ENCODE data around the gene METTL13. TPM values are rescaled to one million over a fixed set of nuclear protein-coding genes. Genes with fewer than 3 reads are reported as not detected.

The METTL13 gene
- total RNA-seq, 1 experiment from 2014 or later: 64.5 TPM

DNA sequence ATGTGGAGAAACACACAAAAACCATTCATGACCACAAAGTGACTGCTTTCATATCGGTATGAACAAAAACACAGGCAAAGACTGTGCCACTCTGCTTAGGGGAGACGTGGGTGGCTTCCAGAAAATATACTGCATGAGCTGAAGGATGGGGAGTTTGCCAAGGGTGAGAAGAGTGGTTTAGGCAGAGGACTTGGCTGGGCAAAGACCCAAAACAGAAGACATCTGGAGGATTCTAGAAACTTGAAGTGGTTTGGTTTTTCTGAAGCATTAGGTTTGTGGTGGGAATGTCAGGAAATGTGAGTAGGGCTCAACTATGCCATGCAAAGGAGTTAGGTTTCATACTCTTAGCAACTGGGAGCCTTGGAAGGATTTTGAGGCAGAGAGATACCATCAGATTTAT, 33.2 kb downstream of the METTL13 start:
- H3K9ac ChIP-seq (ENCODE audit: extremely low read depth, insufficient read length, low read length): no peak overlapping the region
- no peak overlapping the region for H2AK5ac ChIP-seq (ENCODE audit: insufficient read length, low read length)
- no peak overlapping the region for H3K14ac ChIP-seq (ENCODE audit: insufficient read depth, low read length)
- DNase-seq: no peak
- no CpG with 5 or more reads among the region's 2 CpGs for WGBS (ENCODE audit: extremely low coverage, insufficient read length, low lambda C conversion rate)
- no peak overlapping the region for H3K18ac ChIP-seq (ENCODE audit: insufficient read length, low read depth, low read length)
- H4K5ac ChIP-seq (ENCODE audit: insufficient read length, low read depth, low read length): no peak overlapping the region
- no peak overlapping the region for H2AFZ ChIP-seq (ENCODE audit: low read length)
- H3K56ac ChIP-seq (ENCODE audit: insufficient read length, low read depth, low read length): no peak overlapping the region
- no peak overlapping the region for H2BK5ac ChIP-seq (ENCODE audit: insufficient read length, low read length)
- H2BK20ac ChIP-seq (ENCODE audit: low read depth, low read length, poor library complexity, severe bottlenecking): no peak overlapping the region
- H3K27me3 ChIP-seq (ENCODE audit: insufficient read depth, low read length): no peaks in the 10 kb centered on the region
- Mint-ChIP-seq H3K4me3 (no peak overlapping the region), H3K4me1 (peaks cover 21 to 33% of the 10 kb centered on the region in 2 experiments), H3K9me3 (no peaks in the 10 kb centered on the region), H3K27ac (no peak overlapping the region; a peak in 1 of 7 replicates), H3K36me3 (ENCODE audit: insufficient read depth in 1 of 3, low read depth in 3 of 3) (no peaks in the 10 kb centered on the region), H3K27me3 (ENCODE audit: low read depth) (no peaks in the 10 kb centered on the region)
- H3K23ac ChIP-seq (ENCODE audit: insufficient read length, low read depth, low read length): no peak overlapping the region
- H3K9me3 ChIP-seq (ENCODE audit: control insufficient read depth, low read depth, low read length): no peaks in the 10 kb centered on the region
- H3K27ac ChIP-seq (ENCODE audit: insufficient read length, low read depth, low read length): no peak overlapping the region
- H3K79me1 ChIP-seq (ENCODE audit: insufficient read depth, low read depth, low read length, poor library complexity, severe bottlenecking): no peaks in the 10 kb centered on the region
- no peak overlapping the region for H3K4me2 ChIP-seq (ENCODE audit: insufficient read depth, insufficient read length, low read length)
- H3K23me2 ChIP-seq (ENCODE audit: insufficient read length, low read depth, low read length, poor library complexity, severe bottlenecking): no peaks in the 10 kb centered on the region
- no peak overlapping the region for H4K91ac ChIP-seq (ENCODE audit: insufficient read length, low read depth, low read length)
- no peak overlapping the region for H3K4ac ChIP-seq (ENCODE audit: low read depth, low read length)
- H3K79me2 ChIP-seq (ENCODE audit: insufficient read depth, low read length): no peaks in the 10 kb centered on the region
- no peaks in the 10 kb centered on the region for H4K20me1 ChIP-seq (ENCODE audit: control insufficient read depth, insufficient read depth, insufficient read length)
- no peak overlapping the region for H2BK120ac ChIP-seq (ENCODE audit: low read depth, low read length, poor library complexity, severe bottlenecking)
- H3K4me1 ChIP-seq (ENCODE audit: insufficient read depth, low read length): peaks cover 5% of the 10 kb centered on the region; the same call in 1 of the 2 replicates
- no peak overlapping the region for H2BK15ac ChIP-seq (ENCODE audit: low read depth, low read length)
- no peak overlapping the region for H2BK12ac ChIP-seq (ENCODE audit: insufficient read length, low read depth, low read length)
- H4K8ac ChIP-seq (replicated peaks; ENCODE audit: insufficient read length, low read depth, low read length): no peak overlapping the region
- H3T11ph ChIP-seq (ENCODE audit: low read length): no peak overlapping the region
- TF ChIP-seq, protein P1, sequence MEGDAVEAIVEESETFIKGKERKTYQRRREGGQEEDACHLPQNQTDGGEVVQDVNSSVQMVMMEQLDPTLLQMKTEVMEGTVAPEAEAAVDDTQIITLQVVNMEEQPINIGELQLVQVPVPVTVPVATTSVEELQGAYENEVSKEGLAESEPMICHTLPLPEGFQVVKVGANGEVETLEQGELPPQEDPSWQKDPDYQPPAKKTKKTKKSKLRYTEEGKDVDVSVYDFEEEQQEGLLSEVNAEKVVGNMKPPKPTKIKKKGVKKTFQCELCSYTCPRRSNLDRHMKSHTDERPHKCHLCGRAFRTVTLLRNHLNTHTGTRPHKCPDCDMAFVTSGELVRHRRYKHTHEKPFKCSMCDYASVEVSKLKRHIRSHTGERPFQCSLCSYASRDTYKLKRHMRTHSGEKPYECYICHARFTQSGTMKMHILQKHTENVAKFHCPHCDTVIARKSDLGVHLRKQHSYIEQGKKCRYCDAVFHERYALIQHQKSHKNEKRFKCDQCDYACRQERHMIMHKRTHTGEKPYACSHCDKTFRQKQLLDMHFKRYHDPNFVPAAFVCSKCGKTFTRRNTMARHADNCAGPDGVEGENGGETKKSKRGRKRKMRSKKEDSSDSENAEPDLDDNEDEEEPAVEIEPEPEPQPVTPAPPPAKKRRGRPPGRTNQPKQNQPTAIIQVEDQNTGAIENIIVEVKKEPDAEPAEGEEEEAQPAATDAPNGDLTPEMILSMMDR (conservative IDR thresholded peaks at IDR 0.05): no peak
